ACHN (cell line): Measurements from ENCODE around the gene ABHD16A.

ENCODE experiments used
- DNase-seq: peaks from one replicate; pipeline ENCODE4 v3.0.0-alpha.2; 2015
- in situ Hi-C: cut with HindIII; loops from 2 replicates; pipeline ENCODE4 v1.10.0; 2017; ENCODE audit warnings: low sequenced_read_pairs, low pct_ligation_motif_present, low pct_unique_long_range_greater_than_20kb

The ABHD16A gene

DNA sequence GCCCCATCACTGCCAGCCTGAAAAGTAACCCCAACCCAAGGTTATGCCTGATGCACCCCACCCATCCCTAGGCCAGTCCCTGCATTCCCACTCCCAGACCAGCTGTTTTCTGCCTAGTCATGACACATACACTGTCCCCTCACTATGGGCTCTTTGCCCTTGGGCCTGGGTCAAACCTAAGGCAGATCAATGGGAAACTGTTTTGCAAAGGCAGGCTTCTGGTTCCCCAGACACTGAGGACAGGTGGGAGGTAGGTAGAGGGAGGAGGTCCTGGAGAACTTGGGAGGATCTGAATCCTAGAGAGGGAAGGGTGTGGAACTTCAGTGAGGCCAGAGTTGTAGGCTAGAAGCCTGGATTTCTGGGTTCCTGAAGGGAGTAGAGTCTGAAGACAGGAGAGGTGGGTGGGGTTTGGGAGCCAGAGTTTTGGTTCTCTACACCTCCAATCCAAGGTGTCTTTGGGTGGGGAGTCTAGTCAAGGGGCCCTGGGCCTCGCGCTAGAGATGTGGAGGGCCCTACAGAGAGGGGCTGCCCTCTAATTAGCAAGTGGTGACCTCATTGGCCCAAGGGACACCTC lies 31.2 kb upstream of the ABHD16A start:
- in situ Hi-C loops: no loop called here

DNA sequence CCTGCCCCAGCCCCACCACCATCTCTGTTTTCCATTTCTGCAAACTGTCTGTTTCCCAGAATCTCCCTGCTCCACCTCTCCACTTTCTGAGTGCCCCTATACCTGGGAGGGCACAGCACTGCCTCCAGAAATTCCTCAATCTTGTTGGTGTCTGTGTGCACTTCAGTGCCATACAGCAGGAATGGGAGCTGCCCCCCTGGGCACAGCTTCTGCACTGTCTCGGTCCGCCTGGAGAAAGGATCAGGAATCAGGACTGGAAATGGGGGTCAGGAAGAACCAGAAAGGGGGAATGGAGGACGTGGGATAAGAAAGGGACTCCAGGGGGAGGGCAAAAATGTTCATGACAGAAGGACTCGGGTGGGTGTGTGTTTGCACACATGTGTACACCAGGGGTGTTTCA lies 30.6 kb upstream of the ABHD16A start:
- DNase-seq: no peak
- in situ Hi-C loops: no loop called here

More for the DNA sequence above, 31.2 kb upstream of the ABHD16A start:
- DNase-seq: no peak

DNA sequence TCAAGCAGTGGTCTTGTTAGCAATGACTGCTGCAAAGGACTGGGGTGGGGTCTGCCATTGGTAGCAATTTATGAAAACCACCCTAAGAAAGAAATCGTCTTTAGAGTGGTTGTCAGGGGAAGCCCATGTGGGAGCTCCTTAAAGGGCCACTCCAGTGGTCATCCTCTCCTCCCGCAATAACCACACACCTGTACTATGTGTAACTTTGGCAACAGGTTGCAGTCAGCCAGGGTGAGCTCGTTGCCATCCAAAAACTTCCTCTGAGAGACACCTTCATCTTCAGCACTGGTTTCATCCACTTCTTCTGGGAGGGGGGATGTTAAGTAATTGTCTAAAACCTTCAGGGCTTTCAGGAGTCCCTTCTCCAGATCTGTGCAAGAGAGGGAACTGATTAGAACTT lies 28.9 kb upstream of the ABHD16A start:
- in situ Hi-C loops: no loop called here
- DNase-seq: no peak

DNA sequence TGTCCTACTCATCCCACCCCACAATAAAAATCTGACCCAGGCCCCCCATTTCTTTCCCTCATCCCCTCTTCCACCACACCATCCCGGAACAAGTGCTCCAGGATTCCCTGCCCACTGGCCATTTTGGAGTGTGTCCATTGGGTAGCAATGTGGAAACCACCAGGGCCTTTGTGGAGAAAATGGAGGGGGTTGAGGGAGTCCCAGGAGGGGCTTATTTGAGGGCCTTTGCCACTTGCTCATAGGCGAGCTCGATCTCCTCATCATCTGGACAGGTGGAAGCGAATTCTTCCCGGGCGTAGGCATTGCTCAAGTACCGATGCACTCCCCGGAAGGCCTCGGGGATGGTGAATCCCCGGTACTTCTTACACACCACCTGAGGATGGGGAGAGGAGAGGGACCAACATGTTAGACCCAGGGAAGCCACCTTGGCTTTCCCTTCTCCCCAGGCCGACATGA lies 27.5 kb upstream of the ABHD16A start:
- DNase-seq: no peak
- in situ Hi-C loops: no loop called here

DNA sequence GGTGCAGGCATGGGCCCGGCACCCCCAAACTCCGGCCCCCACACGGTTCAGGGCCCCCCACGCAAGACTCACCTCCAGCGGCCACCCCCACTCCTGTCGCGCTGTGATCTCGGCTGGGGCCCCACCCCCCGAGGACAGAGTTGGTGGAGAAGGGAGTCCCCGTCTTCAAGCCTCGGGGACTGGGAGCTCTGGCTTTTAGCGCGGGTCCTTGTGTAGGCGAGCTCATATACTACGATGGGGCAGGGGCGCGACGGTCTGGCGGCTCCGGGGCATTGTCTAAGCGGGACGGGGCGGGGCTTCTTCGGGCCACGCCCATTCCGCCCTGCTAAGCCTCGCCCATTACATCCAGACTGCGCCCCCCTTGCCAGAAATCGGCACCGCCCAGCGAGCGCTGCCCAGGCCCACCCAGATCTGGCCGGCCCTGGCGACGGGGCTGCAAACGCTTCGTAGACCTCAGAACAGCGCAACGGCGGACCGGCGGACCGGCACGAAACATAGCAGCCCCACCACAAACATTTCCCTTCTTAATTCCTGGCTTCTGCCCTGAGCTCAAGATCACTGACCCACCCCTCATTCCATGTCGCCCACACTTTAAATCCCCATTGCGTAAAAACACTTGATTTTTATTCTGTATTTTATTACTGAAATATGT lies 27.0 kb upstream of the ABHD16A start:
- peak; percentile 79 for DNase-seq
- in situ Hi-C loops: no loop called here

DNA sequence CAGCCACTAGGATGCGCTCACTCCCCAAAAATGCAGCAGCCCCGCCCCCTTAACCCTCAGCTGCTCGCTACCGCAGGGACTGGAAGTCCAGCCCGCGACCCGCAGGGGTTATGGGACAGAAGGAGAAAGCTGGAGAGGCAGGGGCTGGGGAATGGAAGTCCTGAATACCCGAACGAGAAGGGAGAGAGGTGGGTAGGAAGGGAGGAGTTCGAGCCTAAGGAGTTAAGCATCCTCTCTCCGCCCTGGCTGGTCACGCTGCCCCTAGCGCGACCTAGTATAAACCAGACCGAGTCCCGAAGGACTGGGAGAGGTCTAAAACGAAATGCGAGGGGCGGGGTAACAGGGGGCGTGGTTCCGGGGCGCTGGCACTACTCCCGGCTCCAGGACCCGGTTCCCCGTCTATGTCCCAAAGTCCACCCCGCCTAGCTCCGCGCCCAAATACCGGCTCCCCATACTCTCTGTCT lies 26.4 kb upstream of the ABHD16A start:
- DNase-seq: peak; percentile 85
- in situ Hi-C loops: no loop called here

DNA sequence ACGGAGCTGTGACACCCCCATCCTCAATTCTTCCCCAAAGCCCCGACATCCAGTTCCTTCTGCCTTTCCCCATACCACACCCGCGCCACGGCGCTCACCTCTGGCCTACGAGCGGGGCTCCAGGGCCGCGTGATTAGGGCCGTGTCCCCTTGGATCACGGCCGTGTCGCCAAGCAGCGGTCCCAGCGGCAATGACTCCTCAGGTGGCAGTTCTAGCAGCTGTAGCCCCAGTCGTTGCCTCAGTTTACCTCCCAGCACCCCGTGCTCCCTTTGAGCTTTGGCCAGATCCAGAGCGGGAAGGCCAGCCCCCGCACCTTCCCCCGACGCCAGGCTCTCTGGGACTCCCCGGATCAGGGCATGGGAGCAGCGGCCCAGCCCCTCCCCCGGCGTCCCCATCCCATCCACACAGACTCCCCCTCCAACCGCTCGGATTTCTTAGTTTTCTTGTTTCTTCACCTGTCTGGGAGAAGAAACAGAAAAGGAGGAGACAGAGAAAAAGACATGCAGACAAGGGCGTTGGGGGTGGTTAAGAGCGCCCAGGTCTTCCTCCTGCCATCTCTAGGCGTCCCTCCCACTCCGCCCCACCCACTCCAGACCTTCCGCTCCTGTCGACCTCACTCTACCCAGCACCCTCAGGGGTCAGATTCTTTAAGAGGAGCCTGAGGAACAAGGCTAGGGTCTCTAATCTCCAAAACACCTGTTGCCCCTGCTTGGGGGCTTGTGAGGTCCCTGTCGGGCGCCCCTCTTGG lies 25.8 kb upstream of the ABHD16A start, which contains the start of gene DDAH2:
Gene DDAH2, minus strand, starts transcription at position 533 of the 748 bp plus-strand sequence. Its CDS starts 138 bp downstream, at position 395.
- no peak for DNase-seq
- in situ Hi-C loops: no loop called here

DNA sequence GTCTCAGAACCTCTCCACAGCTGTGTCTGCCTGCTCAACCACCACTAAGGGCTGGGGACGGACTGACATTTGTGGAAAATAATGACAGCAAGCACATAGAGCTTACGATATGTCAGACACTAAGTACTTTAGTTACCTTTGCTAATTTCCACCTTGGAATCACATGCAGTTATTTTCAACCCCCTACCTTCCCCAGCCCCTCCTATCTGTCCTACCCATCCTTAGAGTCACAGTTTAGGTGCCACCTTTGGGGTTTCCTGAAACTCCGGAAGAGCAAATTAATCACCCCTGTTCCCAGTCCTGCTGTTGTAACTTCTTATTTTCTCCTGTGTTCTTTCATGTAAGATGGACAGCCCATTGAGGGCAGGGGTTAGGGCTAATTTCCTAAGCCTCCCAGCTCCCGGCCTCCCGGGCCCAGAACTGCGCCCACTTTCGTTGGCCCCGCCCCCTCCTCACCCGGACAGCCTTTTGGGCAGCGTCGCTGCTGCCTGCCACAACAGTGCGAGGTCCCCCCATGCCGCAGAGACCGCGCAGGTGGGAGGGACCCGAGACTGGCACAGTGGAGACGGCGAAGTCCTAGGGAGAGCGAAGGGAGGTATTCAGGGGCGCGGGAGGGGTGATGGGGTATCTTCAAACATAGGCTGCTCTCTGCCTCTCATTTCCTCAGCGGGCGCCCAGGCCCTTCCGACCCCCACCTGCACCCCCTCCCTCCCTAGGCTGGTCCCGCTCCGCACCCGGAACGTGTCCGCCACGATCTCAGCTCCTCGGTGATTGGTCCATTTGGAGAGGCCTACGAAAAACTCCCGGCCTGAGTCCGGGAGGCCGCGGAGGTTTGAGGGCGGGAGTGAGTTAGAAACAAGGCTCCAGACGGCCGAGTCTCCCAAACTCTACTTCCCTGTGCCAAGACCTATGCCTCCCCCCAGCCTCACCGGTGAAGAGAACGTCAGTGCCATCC lies 24.9 kb upstream of the ABHD16A start:
- in situ Hi-C loops: no loop called here
- DNase-seq: no peak

DNA sequence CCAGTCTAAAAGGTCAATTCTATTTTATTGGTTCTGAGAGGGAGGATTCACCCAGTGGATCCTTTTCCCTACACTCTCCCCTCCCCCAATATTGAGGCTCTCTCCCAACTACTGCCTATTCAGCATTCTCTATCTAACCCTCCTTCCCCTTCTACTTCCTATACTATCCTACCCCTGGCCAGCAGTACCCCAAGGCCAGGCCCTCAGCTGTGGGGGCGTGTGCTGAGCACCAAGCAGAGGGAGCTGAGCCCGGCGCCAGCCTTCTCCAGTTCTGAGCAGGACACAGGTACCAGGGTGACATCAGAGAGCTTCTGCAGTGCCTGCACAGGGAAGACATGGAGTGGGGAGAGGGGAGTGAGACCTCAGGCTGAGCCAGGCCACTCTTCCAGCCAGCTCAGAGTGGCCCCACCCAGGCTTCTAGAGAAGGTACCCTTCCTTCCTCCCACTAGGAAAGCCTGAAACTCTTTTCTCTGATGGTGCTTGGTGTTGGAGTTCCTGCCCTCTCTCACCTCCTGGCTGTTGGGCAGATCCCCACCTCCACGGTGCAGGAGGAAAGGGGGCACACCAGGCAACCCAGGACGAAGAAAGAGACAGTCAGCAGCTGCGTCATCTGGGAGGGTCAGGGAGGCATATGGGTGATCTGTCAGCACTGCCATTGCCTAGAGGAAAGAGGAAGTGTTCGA lies 24.1 kb upstream of the ABHD16A start:
- in situ Hi-C loops: no loop called here
- no peak for DNase-seq

DNA sequence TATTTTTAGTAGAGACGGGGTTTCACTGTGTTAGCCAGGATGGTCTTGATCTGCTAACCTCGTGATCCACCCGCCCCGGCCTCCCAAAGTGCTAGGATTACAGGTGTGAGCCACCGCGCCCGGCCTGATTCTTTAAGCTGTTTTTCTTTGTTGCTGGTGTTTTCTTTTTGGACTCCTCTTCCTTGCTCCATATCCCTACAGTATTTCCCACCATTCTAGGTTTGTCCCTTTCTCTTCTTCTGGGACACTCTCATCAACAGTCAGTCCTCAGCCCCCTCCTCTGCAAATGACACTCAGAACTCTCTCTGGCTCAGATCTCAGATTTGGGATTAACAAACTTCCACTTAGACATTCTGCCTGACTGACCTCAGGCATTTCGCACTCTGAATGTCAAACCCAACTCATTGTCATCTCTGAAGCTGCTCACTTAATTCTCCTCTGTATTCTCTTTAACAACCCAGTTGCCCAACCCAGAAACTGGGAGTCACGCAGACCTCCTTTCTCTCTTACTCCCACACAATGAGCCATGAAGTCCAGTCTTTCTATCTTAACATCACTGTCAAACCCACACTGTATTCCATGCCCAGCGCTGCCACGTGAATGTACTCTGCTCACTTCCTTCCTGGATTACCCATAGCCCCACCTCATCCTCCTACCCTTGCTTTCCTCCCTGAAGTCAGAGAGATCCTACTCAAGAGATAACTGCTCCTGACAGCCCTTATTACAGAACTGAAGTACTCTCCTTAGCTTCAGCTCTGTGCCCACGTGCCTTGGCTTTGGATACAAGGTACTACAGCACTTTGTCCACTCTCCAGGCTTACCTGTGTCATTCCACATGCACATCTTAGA lies 22.6 kb upstream of the ABHD16A start:
- in situ Hi-C loops: no loop called here
- no peak for DNase-seq

DNA sequence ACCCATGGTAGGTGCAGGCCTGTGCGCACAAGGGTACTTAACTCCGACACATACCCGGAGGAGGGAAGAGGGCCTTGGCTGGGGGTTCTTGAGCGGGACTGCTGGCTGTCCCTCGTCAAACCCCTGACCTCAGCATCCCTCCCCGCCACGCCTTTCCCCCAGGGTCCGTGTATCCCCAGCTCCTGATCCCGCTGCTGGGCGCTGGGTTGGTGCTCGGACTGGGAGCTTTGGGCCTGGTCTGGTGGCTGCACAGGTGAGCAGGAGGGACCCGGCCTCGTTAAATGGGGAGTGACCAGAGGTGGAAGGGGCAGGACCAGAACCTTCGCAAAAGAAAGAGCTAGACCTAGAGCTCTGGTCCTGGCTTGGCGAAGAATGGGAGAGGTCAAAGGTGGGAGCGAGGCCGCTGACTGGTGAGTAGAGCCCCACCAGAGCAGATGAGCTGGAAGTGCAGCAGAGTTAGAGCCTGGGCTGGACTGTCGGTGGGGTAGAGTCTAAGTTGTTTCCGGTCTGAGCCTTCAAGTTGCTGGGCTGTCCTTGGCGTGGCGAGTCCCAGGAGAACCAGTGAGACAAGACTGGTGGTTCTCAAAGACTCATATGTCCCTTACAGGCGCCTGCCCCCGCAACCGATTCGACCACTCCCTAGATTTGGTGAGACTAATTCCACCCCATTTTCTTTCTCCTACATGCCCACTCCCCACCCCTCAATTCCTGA lies 21.0 kb upstream of the ABHD16A start:
- DNase-seq: no peak
- in situ Hi-C loops: no loop called here

DNA sequence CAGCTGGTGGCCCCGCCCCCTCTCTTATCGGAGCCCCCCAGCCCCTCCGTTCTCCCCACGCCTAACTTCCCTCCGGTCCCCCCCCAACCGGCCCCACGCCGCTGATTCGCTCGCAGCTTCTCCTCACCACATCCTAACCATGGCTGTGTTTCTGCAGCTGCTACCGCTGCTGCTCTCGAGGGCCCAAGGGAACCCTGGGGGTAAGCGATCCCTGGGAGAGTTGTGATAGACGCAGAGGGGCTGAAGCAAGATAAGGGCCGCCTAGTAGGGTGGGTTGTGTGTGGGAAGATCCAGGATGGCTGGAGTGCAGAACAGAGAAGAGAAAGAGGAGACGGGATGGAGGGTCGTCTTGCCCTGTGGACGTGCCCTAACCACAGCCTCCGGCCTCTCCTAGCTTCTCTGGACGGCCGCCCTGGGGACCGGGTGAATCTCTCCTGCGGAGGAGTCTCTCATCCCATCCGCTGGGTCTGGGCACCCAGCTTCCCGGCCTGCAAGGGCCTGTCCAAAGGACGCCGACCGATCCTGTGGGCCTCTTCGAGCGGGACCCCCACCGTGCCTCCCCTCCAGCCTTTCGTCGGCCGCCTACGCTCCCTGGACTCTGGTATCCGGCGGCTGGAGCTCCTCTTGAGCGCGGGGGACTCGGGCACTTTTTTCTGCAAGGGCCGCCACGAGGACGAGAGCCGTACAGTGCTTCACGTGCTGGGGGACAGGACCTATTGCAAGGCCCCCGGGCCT lies 20.3 kb upstream of the ABHD16A start, which contains the start of gene MPIG6B:
Gene MPIG6B, plus strand, starts transcription at position 129 of the 735 bp plus-strand sequence. Its CDS starts 11 bp downstream, at position 140.
- no peak for DNase-seq
- in situ Hi-C loops: no loop called here

DNA sequence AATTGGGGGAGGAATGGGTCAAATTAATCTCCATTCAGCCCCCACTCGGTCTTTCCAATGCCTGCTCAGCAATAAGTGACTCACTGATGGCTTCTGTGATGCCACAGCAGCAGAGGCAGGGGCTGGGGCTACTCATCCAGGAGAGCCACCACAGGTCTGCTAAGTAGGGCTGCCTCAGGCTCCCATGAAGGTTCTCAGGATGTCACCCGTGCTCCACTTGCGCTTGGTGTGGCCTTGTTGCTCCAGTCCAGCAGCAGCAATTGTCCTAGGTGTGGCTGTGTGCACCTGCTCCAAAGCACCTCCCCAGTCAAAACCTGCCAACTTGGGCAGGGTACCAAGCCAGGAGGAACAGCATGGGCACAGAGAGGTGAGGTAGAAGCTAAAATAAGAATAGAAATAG lies 19.0 kb upstream of the ABHD16A start:
- DNase-seq: no peak
- in situ Hi-C loops: no loop called here

DNA sequence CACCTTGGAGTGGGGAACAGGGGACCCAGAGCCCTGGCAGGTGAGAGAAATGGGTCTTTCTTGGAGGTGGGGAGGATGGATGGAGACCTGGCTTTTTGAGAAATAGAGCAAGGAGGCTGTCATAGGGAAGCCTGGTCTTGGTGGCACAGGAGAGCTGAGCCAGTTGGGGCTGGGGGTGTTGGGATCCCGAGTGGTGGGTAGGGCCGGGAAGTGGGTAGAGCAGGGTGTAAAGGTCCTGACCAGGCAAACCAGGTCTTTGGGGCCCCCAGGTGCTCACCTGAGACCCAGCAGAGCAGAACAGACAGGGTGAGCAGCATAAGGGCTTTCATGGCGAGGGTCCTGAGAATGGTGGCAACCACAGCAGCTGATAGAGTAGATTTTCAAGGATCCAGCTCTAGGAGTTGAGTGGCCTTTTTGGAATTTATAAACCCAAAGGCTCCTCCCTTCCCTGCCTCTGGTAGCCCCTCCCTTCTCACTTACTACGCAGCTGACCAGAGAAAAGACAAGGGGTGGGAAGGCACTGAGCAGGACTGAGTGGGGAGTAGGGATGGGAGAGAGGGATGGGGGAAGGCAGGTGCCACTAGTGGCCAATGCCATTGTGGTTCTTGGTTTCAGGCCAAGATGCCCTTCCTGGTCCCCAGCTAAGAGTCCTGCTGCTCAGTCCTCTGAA lies 18.4 kb upstream of the ABHD16A start, which contains the start of gene LY6G6C:
Gene LY6G6C, minus strand, starts transcription at position 396 of the 670 bp plus-strand sequence. Its CDS starts 67 bp downstream, at position 329.
- in situ Hi-C loops: no loop called here
- no peak for DNase-seq

DNA sequence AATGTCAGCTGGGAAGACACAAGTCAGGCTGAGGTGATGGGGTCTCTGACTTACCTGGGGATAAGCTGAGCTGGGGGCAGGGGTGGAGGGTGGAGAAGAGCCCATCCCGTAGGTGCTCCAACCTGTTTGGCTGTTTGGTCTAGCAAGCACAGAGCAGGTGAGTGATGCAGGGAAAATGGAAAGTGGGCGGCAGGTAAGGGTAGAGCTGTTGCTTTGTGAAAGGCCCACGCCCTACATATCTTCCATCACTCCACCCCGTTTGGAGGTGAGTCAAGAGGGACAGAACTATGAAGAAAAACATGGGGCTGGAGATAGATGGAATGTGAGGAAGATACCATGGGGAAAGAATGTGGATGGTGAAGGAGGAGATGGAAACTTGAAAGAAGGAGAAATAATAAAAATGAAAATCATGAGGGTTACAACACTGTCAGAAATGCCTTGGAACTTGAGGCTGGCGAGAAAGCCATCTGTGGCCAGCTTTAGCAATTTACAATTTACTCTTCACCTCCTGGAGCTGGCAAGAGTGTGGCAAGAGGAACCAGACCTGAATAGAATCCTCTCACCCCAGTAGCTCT lies 17.2 kb upstream of the ABHD16A start:
- no peak for DNase-seq

More for the DNA sequence above, 17.2 kb upstream of the ABHD16A start:
- in situ Hi-C loops: no loop called here
